ENCODE data around the gene HSP90B1.

Gene HSP90B1

DNA sequence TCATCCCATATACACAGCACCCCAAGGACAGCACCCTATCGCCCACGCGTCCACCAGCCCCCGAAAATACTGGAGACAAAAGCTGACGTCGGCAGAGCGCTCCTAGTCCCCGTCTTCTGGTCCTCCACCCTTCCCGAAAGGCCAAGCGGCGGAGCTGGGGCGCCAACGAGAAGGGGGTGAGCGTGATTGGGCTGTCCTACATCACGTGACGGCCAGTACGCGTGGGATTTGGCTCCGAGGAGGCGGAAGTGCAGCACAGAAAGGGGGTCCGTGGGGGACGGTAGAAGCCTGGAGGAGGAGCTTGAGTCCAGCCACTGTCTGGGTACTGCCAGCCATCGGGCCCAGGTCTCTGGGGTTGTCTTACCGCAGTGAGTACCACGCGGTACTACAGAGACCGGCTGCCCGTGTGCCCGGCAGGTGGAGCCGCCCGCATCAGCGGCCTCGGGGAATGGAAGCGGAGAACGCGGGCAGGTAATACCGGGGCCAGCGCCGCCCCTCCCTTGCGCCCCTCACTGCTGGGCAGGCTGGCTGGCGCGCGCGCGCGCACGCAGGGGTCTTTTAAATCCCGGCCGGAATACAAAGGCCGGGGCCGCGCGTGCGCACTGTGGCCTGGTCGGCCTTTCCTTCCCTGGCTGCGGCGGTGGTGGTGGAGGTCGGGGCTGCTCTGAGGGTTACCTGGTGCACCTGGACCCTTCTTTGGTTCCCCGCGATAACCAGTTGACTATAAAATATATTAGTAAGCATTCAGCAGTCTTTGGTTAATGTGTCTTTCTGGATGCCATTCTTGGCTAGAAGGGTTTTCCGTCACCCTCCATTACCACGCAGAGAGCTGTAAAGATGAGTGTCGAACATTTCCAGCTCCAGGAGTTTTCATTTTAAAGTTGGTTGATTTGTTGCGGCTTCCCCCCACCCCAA is 35.6 kb downstream of the HSP90B1 start, which contains the start of gene TDG (continued):
- TF ChIP-seq, protein P1, sequence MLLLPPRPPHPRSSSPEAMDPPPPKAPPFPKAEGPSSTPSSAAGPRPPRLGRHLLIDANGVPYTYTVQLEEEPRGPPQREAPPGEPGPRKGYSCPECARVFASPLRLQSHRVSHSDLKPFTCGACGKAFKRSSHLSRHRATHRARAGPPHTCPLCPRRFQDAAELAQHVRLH (tag by site-specific recombination; IDR thresholded peaks at IDR 0.05) = peak; percentile 84
- TF ChIP-seq ELK4 (IDR thresholded peaks at IDR 0.05; ENCODE audit: borderline replicate concordance, low read depth, low read length) = no peak
- TF ChIP-seq ZNF677 (tag by site-specific recombination; IDR thresholded peaks at IDR 0.05) = no peak
- TF ChIP-seq ZNF175 (tag by site-specific recombination; IDR thresholded peaks at IDR 0.05) = no peak
- peak; percentile 96 for TF ChIP-seq GLIS2 (tag by site-specific recombination; IDR thresholded peaks at IDR 0.05)
- no peak for TF ChIP-seq ZNF223 (tag by site-specific recombination; IDR thresholded peaks at IDR 0.05)
- TF ChIP-seq, protein P2, sequence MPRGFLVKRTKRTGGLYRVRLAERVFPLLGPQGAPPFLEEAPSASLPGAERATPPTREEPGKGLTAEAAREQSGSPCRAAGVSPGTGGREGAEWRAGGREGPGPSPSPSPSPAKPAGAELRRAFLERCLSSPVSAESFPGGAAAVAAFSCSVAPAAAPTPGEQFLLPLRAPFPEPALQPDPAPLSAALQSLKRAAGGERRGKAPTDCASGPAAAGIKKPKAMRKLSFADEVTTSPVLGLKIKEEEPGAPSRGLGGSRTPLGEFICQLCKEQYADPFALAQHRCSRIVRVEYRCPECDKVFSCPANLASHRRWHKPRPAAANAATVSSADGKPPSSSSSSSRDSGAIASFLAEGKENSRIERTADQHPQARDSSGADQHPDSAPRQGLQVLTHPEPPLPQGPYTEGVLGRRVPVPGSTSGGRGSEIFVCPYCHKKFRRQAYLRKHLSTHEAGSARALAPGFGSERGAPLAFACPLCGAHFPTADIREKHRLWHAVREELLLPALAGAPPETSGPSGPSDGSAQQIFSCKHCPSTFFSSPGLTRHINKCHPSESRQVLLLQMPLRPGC (tag by site-specific recombination; IDR thresholded peaks at IDR 0.05) = peak; percentile 46; the same call in 1 of the 2 replicates
- no peak for TF ChIP-seq GLI4 (tag by site-specific recombination; IDR thresholded peaks at IDR 0.05)
- TF ChIP-seq ZBTB20 (tag by site-specific recombination; IDR thresholded peaks at IDR 0.05) = peak; percentile 88
- peak; percentile 90 for TF ChIP-seq ZNF548 (tag by site-specific recombination; IDR thresholded peaks at IDR 0.05)
- TF ChIP-seq ZNF24 (tag by site-specific recombination; IDR thresholded peaks at IDR 0.05) = peak; percentile 93
- TF ChIP-seq REST (tag by site-specific recombination; IDR thresholded peaks at IDR 0.05) = peak; percentile 16; the same call in 1 of the 2 replicates
- 0 out of 2 replicates have a peak, but pooled peaks have one; percentile 41 for TF ChIP-seq KLF1 (tag by site-specific recombination; IDR thresholded peaks at IDR 0.05)
- TF ChIP-seq ZNF76 (tag by site-specific recombination; IDR thresholded peaks at IDR 0.05; ENCODE audit: borderline replicate concordance, low read depth) = peak; percentile 94
- TF ChIP-seq ZSCAN23 (tag by site-specific recombination; IDR thresholded peaks at IDR 0.05) = peak; percentile 32; the same call in 1 of the 2 replicates
- TF ChIP-seq PATZ1 (tag by site-specific recombination; IDR thresholded peaks at IDR 0.05) = peak; percentile 99
- TF ChIP-seq ZNF426 (tag by site-specific recombination; IDR thresholded peaks at IDR 0.05) = no peak
- no peak for TF ChIP-seq ZNF37A (tag by site-specific recombination; IDR thresholded peaks at IDR 0.05)
- no peak for TF ChIP-seq ZNF473 (tag by site-specific recombination; IDR thresholded peaks at IDR 0.05)
- no peak for TF ChIP-seq ZNF174 (tag by site-specific recombination; IDR thresholded peaks at IDR 0.05)
- TF ChIP-seq, protein P3, sequence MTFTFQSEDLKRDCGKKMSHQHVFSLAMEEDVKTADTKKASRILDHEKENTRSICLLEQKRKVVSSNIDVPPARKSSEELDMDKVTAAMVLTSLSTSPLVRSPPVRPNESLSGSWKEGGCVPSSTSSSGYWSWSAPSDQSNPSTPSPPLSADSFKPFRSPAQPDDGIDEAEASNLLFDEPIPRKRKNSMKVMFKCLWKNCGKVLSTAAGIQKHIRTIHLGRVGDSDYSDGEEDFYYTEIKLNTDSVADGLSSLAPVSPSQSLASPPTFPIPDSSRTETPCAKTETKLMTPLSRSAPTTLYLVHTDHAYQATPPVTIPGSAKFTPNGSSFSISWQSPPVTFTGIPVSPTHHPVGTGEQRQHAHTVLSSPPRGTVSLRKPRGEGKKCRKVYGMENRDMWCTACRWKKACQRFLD (tag by site-specific recombination; IDR thresholded peaks at IDR 0.05) = peak; percentile 58; the same call in 1 of the 2 replicates
- TF ChIP-seq ZNF670 (tag by site-specific recombination; IDR thresholded peaks at IDR 0.05; ENCODE audit: low read depth) = no peak
- peak; percentile 85 for TF ChIP-seq SP7 (tag by site-specific recombination; IDR thresholded peaks at IDR 0.05)
- TF ChIP-seq ZNF274 (IDR thresholded peaks at IDR 0.05; ENCODE audit: low read length) = no peak
- TF ChIP-seq ZNF274 (tag by site-specific recombination; IDR thresholded peaks at IDR 0.05; ENCODE audit: borderline replicate concordance) = no peak
- TF ChIP-seq, protein P4, sequence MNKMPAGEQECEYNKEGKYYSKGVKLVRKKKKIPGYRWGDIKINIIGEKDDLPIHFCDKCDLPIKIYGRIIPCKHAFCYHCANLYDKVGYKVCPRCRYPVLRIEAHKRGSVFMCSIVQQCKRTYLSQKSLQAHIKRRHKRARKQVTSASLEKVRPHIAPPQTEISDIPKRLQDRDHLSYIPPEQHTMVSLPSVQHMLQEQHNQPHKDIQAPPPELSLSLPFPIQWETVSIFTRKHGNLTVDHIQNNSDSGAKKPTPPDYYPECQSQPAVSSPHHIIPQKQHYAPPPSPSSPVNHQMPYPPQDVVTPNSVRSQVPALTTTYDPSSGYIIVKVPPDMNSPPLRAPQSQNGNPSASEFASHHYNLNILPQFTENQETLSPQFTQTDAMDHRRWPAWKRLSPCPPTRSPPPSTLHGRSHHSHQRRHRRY (tag by site-specific recombination; IDR thresholded peaks at IDR 0.05) = no peak
